ENCODE results near the gene WNT11. TPM values are rescaled to one million over a fixed set of nuclear protein-coding genes. Genes with fewer than 3 reads are reported as not detected.
A peak's percentile ranks its signal among the peaks of the same experiment; 100 is the strongest.

WNT11 gene
- 1 to 10 TPM in 1 of 4 donors, under 1 TPM in 3; 0.13 to 3.2 (median 0.38) TPM for total RNA-seq

DNA sequence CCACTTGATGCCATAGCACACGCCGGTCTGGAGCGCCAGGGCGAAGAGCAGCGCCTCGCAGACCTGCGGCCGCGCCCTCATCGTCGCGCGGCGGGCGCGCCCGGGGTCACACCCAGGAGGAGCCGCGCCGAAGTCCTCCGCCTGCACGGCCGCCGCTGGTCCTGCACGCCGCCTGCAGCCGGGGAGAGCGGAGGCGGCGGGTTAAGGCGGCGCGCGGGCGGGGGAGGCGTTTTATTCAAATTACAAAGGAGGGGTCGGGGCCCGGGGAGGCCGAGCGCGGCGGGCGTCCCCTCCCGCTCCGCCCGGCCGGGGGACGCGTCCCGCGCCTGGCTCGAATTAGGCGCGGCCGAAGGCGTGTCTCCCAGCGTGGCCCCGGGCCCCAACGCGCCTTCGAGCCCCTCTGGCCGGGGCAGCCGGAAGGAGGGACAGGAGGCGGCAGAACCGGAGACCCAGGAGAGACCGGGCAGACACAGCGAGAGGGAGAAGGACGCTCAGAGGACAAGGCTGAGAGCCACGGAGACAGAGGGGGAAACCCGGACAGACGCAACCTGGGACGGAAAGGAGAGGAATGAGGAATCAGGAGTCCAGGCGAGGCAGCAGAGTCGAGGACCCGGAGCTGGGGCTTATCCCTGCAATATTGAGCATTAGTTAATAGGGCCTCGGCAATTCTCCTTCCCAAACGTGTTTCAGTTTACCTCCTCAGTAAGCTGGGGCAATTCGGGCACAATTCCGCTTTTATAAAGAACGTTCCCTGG lies at the start of gene WNT11:
Gene WNT11, minus strand, starts transcription at position 176 of the 755 bp plus-strand sequence. Its CDS starts 95 bp downstream, at position 81.
- peaks cover 0 to 93% (median 16%) of the 10 kb centered on the region in 4 donors for H3K27me3 ChIP-seq
- peaks cover 41 to 63% (median 46%) of the 10 kb centered on the region in 3 donors for H3K4me1 ChIP-seq
- no peak for DNase-seq
- WGBS, 2 donors, result 0 to 1% methylated on average over 15 to 40 of the region's 80 CpGs
- H3K4me3 ChIP-seq, result peak within 1 kb of the TSS; percentile 26 to 77 (median 57)
- H3K36me3 ChIP-seq, result no peaks in the 10 kb centered on the region
- no peak for TF ChIP-seq POLR2A (IDR thresholded peaks at IDR 0.05)
- TF ChIP-seq, protein P1, sequence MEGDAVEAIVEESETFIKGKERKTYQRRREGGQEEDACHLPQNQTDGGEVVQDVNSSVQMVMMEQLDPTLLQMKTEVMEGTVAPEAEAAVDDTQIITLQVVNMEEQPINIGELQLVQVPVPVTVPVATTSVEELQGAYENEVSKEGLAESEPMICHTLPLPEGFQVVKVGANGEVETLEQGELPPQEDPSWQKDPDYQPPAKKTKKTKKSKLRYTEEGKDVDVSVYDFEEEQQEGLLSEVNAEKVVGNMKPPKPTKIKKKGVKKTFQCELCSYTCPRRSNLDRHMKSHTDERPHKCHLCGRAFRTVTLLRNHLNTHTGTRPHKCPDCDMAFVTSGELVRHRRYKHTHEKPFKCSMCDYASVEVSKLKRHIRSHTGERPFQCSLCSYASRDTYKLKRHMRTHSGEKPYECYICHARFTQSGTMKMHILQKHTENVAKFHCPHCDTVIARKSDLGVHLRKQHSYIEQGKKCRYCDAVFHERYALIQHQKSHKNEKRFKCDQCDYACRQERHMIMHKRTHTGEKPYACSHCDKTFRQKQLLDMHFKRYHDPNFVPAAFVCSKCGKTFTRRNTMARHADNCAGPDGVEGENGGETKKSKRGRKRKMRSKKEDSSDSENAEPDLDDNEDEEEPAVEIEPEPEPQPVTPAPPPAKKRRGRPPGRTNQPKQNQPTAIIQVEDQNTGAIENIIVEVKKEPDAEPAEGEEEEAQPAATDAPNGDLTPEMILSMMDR (IDR thresholded peaks at IDR 0.05), result no peak
- no peak within 1 kb of the TSS for H3K27ac ChIP-seq
- H3K9me3 ChIP-seq, result no peaks in the 10 kb centered on the region
- intact Hi-C loops (cut with DNase I), result loop anchor here (5.0 kb wide), 1 partner anchor 111 kb away; no protein-coding TSS in a partner anchor

DNA sequence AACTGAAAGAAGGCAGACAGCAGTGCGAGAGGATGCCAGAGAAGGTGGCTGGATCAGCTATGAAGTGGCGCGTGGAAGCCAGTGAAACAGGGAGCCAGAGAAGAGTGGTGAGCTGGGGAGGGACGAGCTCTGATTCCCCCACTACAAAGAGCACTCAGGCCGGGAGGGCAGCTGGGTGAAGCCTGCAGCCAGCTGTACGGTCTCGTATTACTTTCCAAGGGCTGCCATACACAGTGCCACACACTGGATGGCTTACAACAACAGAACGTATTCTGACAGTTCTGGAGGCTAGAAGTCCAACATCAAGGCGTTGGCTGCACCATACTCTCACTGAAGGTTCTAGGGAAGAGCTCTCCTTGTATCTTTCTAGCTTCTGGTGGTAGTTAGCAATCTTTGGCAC lies 47.1 kb upstream of the WNT11 start:
- intact Hi-C loops (cut with DNase I), result no loop called here
- DNase-seq, result no peak
- peaks cover 0 to 28% (median 0%) of the 10 kb centered on the region in 4 donors for H3K27me3 ChIP-seq
- TF ChIP-seq, protein P1 (IDR thresholded peaks at IDR 0.05), result no peak
- TF ChIP-seq POLR2A (IDR thresholded peaks at IDR 0.05), result no peak
- H3K9me3 ChIP-seq, result no peaks in the 10 kb centered on the region
- no peaks in the 10 kb centered on the region for H3K36me3 ChIP-seq
- 82 to 83% methylated on average over 9 of the region's 9 CpGs for WGBS, 2 donors
- no peak overlapping the region for H3K27ac ChIP-seq
- no peaks in the 10 kb centered on the region for H3K4me1 ChIP-seq
- no peak overlapping the region for H3K4me3 ChIP-seq

DNA sequence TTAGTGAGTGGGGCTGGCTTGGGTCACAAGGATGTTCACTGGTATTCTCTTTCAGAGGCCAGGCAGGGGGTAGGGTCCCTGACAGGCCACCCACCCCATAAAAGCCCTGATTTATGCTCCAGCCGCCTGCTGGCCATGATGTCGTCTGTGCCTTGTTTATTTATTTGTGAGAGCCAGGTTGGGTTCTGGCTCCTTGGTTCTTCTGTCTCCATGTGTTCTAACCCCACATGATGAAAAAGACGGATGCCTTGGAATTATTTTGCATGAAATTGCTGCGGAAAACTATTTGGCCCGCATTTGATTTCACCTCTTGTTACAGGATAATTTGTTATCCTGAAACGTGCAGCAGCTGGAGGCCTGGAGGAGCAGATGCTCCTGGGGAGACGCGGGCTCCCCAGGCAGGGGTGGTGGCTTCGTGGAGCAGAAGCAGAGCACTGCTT lies 46.3 kb upstream of the WNT11 start:
- no peaks in the 10 kb centered on the region for H3K36me3 ChIP-seq
- no peak for TF ChIP-seq POLR2A (IDR thresholded peaks at IDR 0.05)
- TF ChIP-seq, protein P1 (IDR thresholded peaks at IDR 0.05), result no peak
- H3K27ac ChIP-seq, result no peak overlapping the region
- 77 to 84% methylated on average over 5 to 7 of the region's 9 CpGs for WGBS, 2 donors
- H3K4me1 ChIP-seq, result no peaks in the 10 kb centered on the region
- no peaks in the 10 kb centered on the region for H3K9me3 ChIP-seq
- peaks cover 0 to 25% (median 0%) of the 10 kb centered on the region in 4 donors for H3K27me3 ChIP-seq
- H3K4me3 ChIP-seq, result no peak overlapping the region
- DNase-seq, result no peak
- intact Hi-C loops (cut with DNase I), result no loop called here

DNA sequence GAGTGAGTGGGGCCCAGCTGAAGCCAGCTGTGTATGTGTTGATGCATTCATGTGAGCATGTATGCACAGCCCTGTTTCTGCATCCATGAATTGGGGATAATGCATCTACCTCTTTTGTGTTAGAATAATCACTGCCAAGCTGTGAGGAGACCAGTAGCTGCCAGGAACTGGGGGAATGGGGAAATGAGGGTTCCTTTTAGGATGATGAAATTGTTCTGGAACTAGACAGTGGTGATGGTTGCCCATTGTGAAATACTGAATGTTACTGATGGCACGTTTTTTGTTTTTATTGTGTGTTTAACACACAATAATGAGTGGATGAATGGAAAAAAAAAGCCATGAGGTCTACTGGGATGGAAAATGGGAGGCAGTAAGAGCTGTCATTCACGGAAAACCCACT lies 45.3 kb upstream of the WNT11 start:
- no peaks in the 10 kb centered on the region for H3K9me3 ChIP-seq
- H3K27me3 ChIP-seq, result peaks cover 0 to 19% (median 0%) of the 10 kb centered on the region in 4 donors
- TF ChIP-seq, protein P1 (IDR thresholded peaks at IDR 0.05), result no peak
- TF ChIP-seq POLR2A (IDR thresholded peaks at IDR 0.05), result no peak
- H3K27ac ChIP-seq, result peak overlapping the region in 2 of 4 donors; percentile 33 to 44
- 9 to 56% methylated on average over 2 of the region's 2 CpGs for WGBS, 2 donors
- no peaks in the 10 kb centered on the region for H3K36me3 ChIP-seq
- no peak for DNase-seq
- intact Hi-C loops (cut with DNase I), result no loop called here
- no peaks in the 10 kb centered on the region for H3K4me1 ChIP-seq
- H3K4me3 ChIP-seq, result no peak overlapping the region

DNA sequence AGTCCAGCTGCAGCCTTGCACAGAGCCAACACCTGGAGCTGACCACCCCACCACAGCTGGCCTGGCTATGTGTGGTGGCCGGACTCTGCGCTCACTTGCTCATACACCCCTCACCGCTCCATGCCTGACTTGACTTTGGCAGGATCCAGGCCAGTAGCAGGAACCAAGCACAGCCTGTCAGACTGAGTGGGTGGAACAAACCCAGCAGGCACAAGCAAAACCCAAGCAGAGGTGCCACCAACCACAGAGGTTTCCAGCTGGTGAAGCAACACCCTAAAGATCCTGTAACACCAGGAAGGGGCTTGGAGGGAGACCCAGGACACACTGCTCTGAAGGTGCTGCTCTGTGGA lies 44.9 kb upstream of the WNT11 start:
- H3K27ac ChIP-seq, result peak overlapping the region in 1 of 4 donors; percentile 44
- WGBS, 2 donors, result 83% methylated on average over 2 of the region's 3 CpGs; no CpG with 5 or more reads in 1 of the 2 donors

More for the DNA sequence above, 44.9 kb upstream of the WNT11 start:
- Histone ChIP-seq H3K27me3 (peaks cover 0 to 19% (median 0%) of the 10 kb centered on the region in 4 donors), H3K4me1 (no peaks in the 10 kb centered on the region), H3K36me3 (no peaks in the 10 kb centered on the region), H3K9me3 (no peaks in the 10 kb centered on the region), H3K4me3 (no peak overlapping the region)
- TF ChIP-seq, protein P1 (IDR thresholded peaks at IDR 0.05), result no peak
- no peak for TF ChIP-seq POLR2A (IDR thresholded peaks at IDR 0.05)
- intact Hi-C loops (cut with DNase I), result no loop called here
- no peak for DNase-seq

Measured in esophagus squamous epithelium (tissue), 5 donors.